ENCODE measurements around the gene SLC28A2.
"Not testable (repeated sequence)": the region's sequence is repeated elsewhere in the genome, so short reads cannot be mapped to it uniquely, and the experiment has no call there.

The SLC28A2 gene

GRCh38 chr15:45251888-45252287, at the start of gene SLC28A2:
SLC28A2 (plus strand) TSS chr15:45252234; CDS start chr15:45253216, 982 bp downstream.
- DNase-seq (ENCODE audit: low spot score) = no peak

- DNase-seq (ENCODE audit: low spot score) = no peak
Observed at GRCh38 chr15:45203182-45203581, 48.9 kb upstream of the SLC28A2 start.

GRCh38 chr15:45205192-45205591, 46.8 kb upstream of the SLC28A2 start:
- DNase-seq (ENCODE audit: low spot score) = peak; percentile 77

- DNase-seq (ENCODE audit: low spot score) = no peak
Observed at GRCh38 chr15:45212493-45212892, 39.5 kb upstream of the SLC28A2 start.

- no peak for DNase-seq (ENCODE audit: low spot score)
Observed at GRCh38 chr15:45221053-45221599, 30.9 kb upstream of the SLC28A2 start.

GRCh38 chr15:45221967-45222366, 30.1 kb upstream of the SLC28A2 start:
- DNase-seq (ENCODE audit: low spot score) = no peak

- no peak for DNase-seq (ENCODE audit: low spot score)
Observed at GRCh38 chr15:45224621-45225217, 27.3 kb upstream of the SLC28A2 start.

GRCh38 chr15:45225506-45226273, 26.3 kb upstream of the SLC28A2 start:
- DNase-seq (ENCODE audit: low spot score) = no peak

- DNase-seq (ENCODE audit: low spot score) = no peak
Observed at GRCh38 chr15:45228931-45229330, 23.1 kb upstream of the SLC28A2 start.

- DNase-seq (ENCODE audit: low spot score) = peak; percentile 42
Observed at GRCh38 chr15:45230245-45230965, 21.6 kb upstream of the SLC28A2 start.

GRCh38 chr15:45231132-45231531, 20.9 kb upstream of the SLC28A2 start:
- DNase-seq (ENCODE audit: low spot score) = no peak

- no peak for DNase-seq (ENCODE audit: low spot score)
Observed at GRCh38 chr15:45231864-45232562, 20.0 kb upstream of the SLC28A2 start.

- DNase-seq (ENCODE audit: low spot score) = no peak
Observed at GRCh38 chr15:45234562-45235235, 17.3 kb upstream of the SLC28A2 start.

- not testable (repeated sequence) for DNase-seq (ENCODE audit: low spot score)
Observed at GRCh38 chr15:45236806-45237205, 15.2 kb upstream of the SLC28A2 start.

GRCh38 chr15:45242289-45242688, 9.7 kb upstream of the SLC28A2 start:
- DNase-seq (ENCODE audit: low spot score) = peak; percentile 13

GRCh38 chr15:45249125-45249780, 2.8 kb upstream of the SLC28A2 start:
- no peak for DNase-seq (ENCODE audit: low spot score)

GRCh38 chr15:45253330-45253729, 1.3 kb downstream of the SLC28A2 start:
- no peak for DNase-seq (ENCODE audit: low spot score)

- DNase-seq (ENCODE audit: low spot score) = no peak
Observed at GRCh38 chr15:45254405-45254804, 2.4 kb downstream of the SLC28A2 start.

- DNase-seq (ENCODE audit: low spot score) = peak; percentile 76
Observed at GRCh38 chr15:45254824-45255223, 2.8 kb downstream of the SLC28A2 start.

- DNase-seq (ENCODE audit: low spot score) = no peak
Observed at GRCh38 chr15:45259796-45260195, 7.8 kb downstream of the SLC28A2 start.

GRCh38 chr15:45262906-45263461, 10.9 kb downstream of the SLC28A2 start:
- DNase-seq (ENCODE audit: low spot score) = no peak

All from kidney tubule cell (primary cell).